ENCODE measurements around the gene SNX27. TPM values are rescaled to one million over a fixed set of nuclear protein-coding genes. Genes with fewer than 3 reads are reported as not detected.

SNX27 gene
- polyA plus RNA-seq, 1 experiment: 23.8 TPM

- Histone ChIP-seq H3K27ac (ENCODE audit: low read depth, low read length) (no peak overlapping the region), H3K9me3 (ENCODE audit: control insufficient read depth, insufficient read depth, low read length) (no peaks in the 10 kb centered on the region; the same call in 1 of the 2 replicates), H3K4me3 (ENCODE audit: low read depth, low read length) (no peak overlapping the region), H3K27me3 (ENCODE audit: control insufficient read depth, insufficient read depth, low read length) (peaks cover 11% of the 10 kb centered on the region)
- DNase-seq (ENCODE audit: low read depth, low spot score): no peak
- no peak for TF ChIP-seq CTCF (IDR thresholded peaks at IDR 0.05; ENCODE audit: low read depth, low read length)
- POLR2A ChIA-PET: interaction anchor here (0.6 kb wide), 1 partner anchor 11 kb away, joined by 3 read pairs; no protein-coding TSS in a partner anchor
- CTCF ChIA-PET: interaction anchor here (0.7 kb wide), 1 partner anchor 15 kb away, joined by 7 read pairs; no protein-coding TSS in a partner anchor
Observed at GRCh38 chr1:151707541-151708065, 95.8 kb downstream of the SNX27 start.

GRCh38 chr1:151708891-151709290, 97.0 kb downstream of the SNX27 start:
- POLR2A ChIA-PET: no interaction called here
- no peak overlapping the region for H3K4me3 ChIP-seq (ENCODE audit: low read depth, low read length)
- CTCF ChIA-PET: no interaction called here
- no peak for DNase-seq (ENCODE audit: low read depth, low spot score)
- H3K9me3 ChIP-seq (ENCODE audit: control insufficient read depth, insufficient read depth, low read length): no peaks in the 10 kb centered on the region; the same call in 1 of the 2 replicates
- peaks cover 21% of the 10 kb centered on the region for H3K27me3 ChIP-seq (ENCODE audit: control insufficient read depth, insufficient read depth, low read length)
- no peak for TF ChIP-seq CTCF (IDR thresholded peaks at IDR 0.05; ENCODE audit: low read depth, low read length)
- no peak overlapping the region for H3K27ac ChIP-seq (ENCODE audit: low read depth, low read length)

- Histone ChIP-seq H3K27ac (ENCODE audit: low read depth, low read length) (no peak overlapping the region), H3K27me3 (ENCODE audit: control insufficient read depth, insufficient read depth, low read length) (peaks cover 34% of the 10 kb centered on the region), H3K4me3 (ENCODE audit: low read depth, low read length) (no peak overlapping the region), H3K9me3 (ENCODE audit: control insufficient read depth, insufficient read depth, low read length) (no peaks in the 10 kb centered on the region; the same call in 1 of the 2 replicates)
- no peak for TF ChIP-seq CTCF (IDR thresholded peaks at IDR 0.05; ENCODE audit: low read depth, low read length)
- CTCF ChIA-PET: interaction anchor here (0.6 kb wide), 1 partner anchor 162 kb away, joined by 4 read pairs; no protein-coding TSS in a partner anchor
- no peak for DNase-seq (ENCODE audit: low read depth, low spot score)
- POLR2A ChIA-PET: no interaction called here
Observed at GRCh38 chr1:151710187-151710840, 98.5 kb downstream of the SNX27 start.

GRCh38 chr1:151711044-151711800, 99.4 kb downstream of the SNX27 start:
- no peak for TF ChIP-seq CTCF (IDR thresholded peaks at IDR 0.05; ENCODE audit: low read depth, low read length)
- no peak overlapping the region for H3K27ac ChIP-seq (ENCODE audit: low read depth, low read length)
- H3K9me3 ChIP-seq (ENCODE audit: control insufficient read depth, insufficient read depth, low read length): no peaks in the 10 kb centered on the region; the same call in 1 of the 2 replicates
- ChIA-PET CTCF (no interaction called here), POLR2A (no interaction called here)
- peaks cover 44% of the 10 kb centered on the region for H3K27me3 ChIP-seq (ENCODE audit: control insufficient read depth, insufficient read depth, low read length)
- no peak for DNase-seq (ENCODE audit: low read depth, low spot score)
- H3K4me3 ChIP-seq (ENCODE audit: low read depth, low read length): no peak overlapping the region

GRCh38 chr1:151711951-151712350, 100.1 kb downstream of the SNX27 start:
- ChIA-PET CTCF (no interaction called here), POLR2A (interaction anchor here (0.6 kb wide), 1 partner anchor 10 kb away, joined by 3 read pairs; no protein-coding TSS in a partner anchor)
- H3K27ac ChIP-seq (ENCODE audit: low read depth, low read length): no peak overlapping the region
- no peak for TF ChIP-seq CTCF (IDR thresholded peaks at IDR 0.05; ENCODE audit: low read depth, low read length)
- no peak for DNase-seq (ENCODE audit: low read depth, low spot score)
- no peaks in the 10 kb centered on the region for H3K9me3 ChIP-seq (ENCODE audit: control insufficient read depth, insufficient read depth, low read length)
- no peak overlapping the region for H3K4me3 ChIP-seq (ENCODE audit: low read depth, low read length)
- H3K27me3 ChIP-seq (ENCODE audit: control insufficient read depth, insufficient read depth, low read length): peaks cover 49% of the 10 kb centered on the region

Measured in AG04450 (cell line).